Stimulated activated CD4-positive, alpha-beta T cell treated with anti-CD3 and anti-CD28 coated beads, Interleukin-1b, Interleukin-23, amount 100 ng/mL, for 24 hours (primary cell): ENCODE measurements around the gene ODAD4.

Experiments used
- DNase-seq, 4 experiments: peaks; one replicate each; pipeline ENCODE4 v3.0.0-alpha.2; 2020; ENCODE audit warnings: low read depth in 4 of 4, low spot score in 1 of 4

The ODAD4 gene

DNA sequence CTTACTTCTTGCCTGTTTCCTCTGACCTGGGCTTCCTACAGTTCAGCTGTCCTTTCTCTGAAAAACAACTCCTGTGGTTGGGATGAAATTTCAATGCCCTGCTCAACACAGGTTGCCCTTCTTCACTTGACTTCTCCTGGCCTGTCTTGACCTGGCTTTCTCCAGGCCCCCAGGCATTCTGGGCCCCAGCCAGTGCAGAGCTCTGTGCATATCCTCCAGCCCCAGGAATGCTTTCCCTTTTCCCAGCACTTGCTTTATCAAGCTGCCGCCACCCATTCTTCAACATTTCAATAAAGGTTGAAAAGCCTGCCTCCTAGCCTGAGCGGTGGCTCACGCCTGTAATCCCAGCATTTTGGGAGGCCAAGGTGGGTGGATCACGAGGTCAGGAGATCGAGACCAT, 10.8 kb downstream of the ODAD4 start:
- DNase-seq = no peak

DNA sequence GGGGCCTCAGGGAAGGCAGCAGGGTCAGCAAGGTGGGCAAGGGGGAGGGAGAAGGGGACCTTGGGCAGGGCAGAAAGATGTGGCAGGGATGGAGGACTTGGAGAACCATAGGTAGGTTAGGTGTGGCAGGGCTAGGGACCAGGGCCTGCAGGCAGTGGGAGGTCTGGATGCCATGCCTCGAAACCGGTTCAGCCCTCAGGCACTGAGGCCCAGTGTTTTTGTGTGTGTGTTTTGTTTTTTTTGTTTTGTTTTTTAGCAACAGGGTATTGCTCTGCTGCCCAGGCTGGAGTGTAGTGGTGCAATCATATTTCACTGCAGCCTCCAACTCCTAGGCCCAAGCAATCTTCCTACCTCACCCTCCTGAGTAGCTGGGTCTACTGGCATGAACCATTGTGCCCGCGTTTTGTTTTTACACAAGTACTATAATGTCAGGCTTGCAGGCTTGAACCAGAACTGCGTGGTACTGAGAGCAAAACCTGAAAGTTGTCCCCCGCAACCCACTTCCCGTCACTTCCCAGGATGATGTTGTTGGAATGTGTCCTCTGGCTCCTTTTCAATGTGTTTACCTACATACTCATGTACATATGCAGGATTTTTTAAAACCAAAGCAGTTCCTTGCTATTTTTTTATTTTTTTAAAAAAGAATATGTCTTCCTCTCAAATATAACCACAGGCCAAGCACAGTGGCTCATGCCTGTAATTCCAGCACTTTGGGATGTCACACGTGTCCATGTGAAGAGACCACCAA, 12.4 kb downstream of the ODAD4 start:
- no peak for DNase-seq

DNA sequence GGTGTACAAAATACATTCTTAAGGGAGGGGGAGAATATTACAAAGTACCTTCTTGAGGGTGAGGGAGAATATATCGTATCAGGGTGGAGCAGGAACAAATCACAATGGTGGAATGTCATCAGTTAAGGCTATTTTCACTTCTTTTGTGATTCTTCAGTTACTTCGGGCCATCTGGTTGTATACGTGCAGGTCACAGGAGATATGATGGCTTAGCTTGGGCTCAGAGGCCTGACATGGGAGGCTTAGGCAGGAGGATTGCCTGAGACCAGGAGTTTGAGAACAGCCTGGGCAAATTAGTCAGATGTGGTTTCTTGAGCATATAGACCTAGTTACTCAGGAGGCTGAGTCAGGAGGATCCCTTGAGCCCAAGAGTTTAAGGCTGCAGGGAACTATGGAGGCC, 13.1 kb downstream of the ODAD4 start:
- no peak for DNase-seq

DNA sequence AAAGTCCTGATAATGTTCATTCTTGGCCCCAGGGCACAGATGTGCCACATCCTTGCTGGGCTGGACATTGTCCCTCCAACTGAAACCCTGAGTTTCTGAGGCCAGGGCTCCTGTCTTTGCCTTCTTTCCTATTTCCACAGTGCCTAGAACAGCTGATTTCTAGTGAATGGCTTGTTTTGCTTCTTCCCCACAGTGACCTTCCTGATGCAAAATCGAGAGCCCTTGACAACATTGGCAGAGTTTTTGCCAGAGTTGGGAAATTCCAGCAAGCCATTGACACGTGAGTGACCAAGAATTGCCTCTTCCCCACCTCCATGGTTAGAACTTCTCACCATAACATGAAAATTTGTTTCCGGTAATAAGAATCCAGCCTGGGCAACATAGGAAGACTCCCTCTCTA, 14.5 kb downstream of the ODAD4 start:
- DNase-seq = no peak

DNA sequence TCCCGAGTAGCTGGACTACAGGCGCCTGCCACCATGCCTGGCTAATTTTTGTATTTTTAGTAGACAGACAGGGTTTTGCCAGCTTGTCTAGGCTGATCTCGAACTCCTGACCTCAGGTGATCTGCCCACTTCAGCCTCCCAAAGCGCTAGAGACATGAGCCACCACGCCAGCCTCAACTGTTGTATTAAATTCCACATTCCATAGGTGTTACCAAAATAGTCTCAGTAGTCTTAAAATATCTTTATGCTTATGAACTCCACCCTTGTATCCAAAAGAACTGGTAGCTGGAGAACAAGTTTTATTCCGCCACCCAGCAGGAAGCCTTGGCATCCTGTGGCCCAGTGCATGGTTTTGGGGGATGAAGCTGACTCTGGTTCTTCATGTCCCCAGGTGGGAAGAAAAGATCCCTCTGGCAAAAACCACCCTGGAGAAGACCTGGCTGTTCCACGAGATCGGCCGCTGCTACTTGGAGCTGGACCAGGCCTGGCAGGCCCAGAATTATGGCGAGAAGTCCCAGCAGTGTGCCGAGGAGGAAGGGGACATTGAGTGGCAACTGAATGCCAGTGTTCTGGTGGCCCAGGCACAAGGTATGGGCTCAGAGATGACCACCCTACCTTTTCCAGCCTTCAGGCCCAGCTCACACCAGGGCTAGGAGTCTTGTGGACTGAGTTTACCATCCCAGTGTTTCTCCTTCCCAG, 18.5 kb downstream of the ODAD4 start:
- no peak for DNase-seq

DNA sequence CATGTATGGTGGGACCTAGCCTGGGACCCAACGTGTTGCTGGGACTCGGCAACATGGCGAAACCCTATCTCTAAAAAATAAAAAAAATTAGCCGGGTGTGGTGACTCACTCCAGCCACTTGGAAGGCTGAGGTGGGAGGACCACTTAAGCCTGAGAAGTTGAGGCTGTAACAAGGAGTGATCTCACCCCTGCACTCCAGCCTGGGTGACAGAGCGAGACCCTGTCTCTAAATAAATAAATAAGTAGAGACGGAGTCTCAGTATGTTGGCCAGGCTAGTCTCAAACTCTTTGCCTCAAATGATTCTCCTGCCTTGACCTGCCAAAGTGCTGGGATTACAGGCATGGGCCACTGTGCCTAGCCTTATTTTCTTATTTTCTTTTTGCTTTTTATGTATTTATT, 26.1 kb downstream of the ODAD4 start:
- DNase-seq = no peak

DNA sequence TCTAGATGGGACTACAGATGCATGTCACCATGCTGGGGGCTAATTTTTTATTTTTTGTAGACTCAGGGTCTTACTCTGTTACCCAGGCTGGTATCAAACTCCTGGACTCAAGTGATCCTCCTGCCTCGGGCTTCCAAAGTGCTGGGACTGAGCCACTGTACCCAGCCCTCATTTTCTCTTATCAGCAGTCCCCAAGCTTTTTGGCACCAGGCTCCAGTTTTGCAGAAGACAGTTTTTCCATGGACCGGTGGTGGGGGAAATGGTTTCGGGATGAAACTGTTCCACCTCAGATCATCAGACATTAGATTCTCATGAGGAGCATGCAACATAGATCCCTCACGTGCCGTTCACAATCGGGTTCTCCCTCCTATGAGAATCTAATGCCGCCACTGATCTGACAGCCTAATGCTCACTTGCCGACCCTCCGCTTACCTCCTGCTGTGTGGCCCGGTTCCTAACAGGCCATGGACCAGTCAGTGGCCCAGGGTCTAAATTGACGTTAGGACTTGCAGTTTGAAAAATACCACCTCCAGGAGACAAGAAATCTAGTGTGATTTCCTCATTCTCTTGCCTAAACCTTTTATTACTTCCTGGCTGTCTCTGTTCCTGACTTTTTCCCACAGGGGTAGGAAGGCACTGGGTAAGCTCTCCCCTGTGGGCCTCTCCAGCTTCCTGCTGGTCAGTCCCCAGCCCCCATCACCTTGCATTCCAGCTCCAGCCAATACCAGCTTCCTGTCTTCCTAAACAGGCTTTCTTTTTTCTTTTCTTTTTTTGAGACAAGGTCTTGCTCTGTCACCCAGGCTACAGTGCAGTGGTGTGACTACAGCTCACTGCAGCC, 26.8 kb downstream of the ODAD4 start:
- DNase-seq = no peak

DNA sequence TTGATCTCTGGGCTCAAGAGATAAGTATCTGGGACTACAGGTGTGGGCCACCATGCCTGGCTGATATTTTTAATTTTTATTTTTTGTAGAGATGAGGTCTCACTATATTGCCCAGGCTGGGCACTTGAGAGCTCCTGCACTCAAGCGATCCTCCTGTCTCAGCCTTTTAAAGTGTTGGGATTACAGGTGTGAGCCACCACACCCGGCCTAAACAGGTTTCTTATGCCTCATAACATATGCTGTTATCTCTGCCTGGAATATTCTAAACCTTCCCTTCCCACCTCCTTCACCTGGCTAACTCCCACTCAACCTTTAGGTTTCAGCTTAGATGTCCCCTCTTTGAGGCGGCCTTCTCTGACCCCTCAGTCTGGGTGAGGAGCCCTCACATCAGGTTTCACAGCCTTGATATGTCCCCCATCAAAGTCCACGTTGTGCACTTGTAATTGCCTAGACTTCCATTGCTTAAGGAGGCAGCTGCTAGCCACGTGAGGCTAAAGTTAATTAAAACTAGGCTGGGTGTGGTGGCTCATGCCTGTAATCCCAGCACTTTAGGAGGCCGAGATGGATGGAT, 27.5 kb downstream of the ODAD4 start:
- no peak for DNase-seq

DNA sequence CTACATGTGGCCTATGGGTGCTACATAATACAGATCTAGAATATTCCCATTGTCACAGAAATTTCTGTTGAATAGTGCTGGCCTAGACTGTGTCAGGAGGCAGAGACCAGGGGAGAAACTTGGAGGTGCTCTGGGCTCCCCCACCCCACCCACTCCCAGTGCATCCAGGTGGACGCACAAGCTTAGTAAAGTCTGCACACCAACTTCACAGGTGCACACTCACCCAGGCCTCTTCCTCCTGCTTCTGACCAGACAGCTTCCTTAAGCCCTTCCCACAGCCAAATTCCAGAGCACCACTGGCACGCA, 28.6 kb downstream of the ODAD4 start:
- DNase-seq = no peak

DNA sequence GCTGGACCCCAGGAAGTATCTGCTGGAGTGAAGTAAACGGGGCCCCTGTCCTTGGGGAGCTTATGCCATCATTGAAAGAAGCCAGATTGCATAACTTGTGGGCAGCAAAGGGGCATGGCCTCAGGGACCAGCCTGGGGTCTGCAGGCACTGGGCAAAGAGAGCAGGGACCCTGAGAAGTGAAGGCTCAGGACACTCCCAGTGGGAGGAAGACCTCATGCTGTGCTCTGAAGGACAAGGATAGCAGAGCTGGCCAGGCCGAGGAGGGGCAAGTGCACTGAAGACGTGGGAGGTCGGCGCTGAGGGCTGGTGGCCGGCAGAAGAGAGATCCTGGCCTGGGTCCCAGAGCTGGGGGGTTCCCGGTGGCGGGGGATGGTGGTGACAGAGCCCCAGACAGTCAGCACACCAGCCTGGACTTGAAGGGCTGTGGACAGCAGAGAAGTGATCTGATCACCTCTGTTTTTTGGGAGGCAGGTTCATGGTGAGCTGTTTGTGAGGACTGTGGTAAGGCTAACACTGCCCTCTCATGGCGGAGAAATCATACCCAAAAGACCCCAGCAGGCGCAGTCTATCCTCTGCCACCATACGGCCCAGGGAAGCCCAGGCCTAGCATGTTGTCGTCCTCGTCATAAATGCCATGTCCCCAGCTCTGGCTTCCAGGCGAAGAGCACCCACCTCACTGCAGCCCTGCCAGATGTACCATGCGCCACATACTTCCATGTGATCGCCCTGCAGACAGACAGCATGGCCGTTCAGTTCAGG, 29.1 kb downstream of the ODAD4 start:
- no peak for DNase-seq

DNA sequence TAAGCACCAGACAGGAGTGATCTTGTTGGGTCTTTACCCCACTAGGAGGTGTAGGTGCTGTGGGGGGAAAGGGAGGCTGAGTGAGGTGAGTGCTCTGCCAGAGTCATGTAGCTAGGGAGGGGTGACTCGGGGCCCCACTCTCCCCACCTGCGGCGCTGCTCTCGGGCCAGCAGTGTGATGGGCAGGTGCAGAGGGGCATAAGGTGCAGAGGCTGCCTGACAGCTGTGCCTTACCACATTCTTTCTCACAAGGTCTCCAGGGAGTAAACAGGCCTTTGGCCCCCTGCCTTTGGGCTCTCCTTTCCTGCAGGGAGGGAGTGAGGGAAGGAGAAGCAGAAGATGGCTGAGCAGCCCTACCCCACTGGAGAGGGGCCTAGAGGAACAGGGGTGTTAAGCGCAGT, 31.7 kb downstream of the ODAD4 start:
- no peak for DNase-seq

DNA sequence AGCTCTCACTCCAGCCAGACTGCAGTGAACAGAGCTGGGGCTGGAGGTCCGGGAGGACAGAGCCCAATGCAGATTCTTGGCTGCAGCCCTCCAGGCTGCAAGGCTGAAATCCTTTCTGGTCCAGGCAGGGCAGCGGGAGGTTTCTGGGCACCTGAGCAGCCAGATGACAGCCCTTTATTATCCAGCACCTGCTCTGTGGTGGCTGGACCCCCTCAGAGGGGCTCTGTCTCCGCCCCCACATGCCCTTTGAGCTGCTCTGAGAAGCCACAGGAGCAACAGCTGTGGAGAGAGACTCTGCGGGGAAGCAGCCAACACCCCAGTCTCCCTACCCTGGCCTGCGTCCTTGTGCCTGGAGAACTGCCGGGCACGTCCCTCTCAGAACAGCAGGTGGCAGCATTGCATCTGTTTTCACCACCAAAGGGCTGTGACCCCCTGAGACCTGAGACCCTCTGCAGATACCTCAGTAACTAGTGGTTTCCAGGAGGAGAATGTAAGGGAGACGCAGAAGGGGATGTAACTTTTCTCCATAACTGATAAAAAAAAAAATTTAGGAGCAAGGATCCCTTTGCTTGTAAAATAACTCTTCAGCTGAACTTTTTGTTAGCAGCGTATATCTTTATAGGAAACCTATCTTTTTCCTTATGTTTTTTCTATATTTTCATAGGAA, 32.5 kb downstream of the ODAD4 start:
- DNase-seq = peak; percentile 45 to 53 (median 48)

DNA sequence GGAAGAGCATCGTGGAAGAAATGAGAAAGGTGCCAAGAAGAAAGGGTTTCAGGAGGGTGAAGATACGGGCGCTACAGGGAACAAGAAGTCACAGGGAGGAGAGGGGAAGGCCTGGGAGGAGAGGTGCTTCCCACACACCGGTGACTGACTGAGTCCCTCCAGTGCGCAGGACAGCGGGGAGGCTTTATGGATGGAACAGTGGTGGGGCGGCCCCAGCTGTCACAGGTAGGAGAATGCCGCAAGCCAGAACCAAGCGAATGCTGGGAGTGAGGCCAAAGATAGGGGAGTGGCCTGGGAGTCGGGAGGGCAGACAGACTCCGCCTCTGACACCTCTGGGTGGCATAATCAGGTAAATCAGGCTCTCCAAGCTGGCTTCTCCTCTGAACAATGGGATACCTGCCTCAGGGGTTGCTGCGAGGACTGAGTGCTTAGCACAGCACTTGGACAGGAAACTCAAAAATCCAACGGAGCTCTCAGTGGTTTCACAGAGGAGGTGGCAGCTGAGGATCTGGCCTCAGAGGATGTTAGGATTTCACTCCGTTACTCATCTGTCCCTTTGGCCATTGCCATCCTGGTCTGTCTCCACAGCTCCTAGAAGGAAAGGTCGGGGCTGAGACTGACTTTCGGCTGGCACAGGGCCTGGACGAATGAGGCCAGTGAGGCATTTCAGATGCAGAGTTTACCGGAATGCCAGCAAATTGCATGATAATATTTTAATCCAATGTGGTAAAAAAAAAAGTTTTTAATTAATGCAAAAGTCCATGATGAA, 35.5 kb downstream of the ODAD4 start:
- peak in 3 of 4 experiments; percentile 44 to 78 (median 56) for DNase-seq

DNA sequence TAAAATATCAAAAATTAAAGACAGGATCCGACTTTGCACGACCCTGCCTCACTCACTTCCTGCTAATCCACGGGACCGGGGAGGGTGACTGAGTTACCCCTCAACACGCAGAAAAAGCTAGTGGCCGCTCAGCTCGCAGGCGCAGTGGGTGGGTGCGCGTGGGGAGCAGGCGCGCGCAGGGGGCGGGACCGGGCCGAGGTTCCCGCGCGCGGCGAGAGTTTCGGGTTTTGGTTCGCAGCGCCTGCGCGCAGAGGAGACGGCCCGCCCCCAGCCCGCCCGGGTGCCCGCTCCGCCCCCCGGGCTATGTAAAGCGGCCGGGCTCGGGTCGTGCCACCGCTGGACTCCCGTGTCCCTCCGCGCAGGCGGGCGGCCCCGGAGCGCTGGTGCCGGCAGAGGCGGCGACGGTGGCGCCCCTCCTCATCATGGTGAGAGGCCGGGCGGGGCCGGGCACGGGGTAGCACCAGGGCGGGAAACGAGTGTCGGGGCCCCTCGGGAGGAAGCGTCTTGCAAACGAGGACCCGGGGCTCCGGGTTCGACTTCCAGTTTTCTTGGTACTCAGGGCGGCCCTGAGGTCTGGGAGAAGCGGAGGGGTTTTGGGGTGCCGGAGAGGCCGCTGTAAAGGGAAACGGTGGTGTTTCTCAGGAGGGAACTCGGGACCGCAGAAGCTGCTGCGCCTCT, 36.2 kb downstream of the ODAD4 start, which contains the start of gene CNP:
CNP (plus strand) TSS at position 333 of the 678 bp plus-strand sequence; CDS start at position 423, 90 bp downstream.
- peak; percentile 77 to 88 (median 86) for DNase-seq

DNA sequence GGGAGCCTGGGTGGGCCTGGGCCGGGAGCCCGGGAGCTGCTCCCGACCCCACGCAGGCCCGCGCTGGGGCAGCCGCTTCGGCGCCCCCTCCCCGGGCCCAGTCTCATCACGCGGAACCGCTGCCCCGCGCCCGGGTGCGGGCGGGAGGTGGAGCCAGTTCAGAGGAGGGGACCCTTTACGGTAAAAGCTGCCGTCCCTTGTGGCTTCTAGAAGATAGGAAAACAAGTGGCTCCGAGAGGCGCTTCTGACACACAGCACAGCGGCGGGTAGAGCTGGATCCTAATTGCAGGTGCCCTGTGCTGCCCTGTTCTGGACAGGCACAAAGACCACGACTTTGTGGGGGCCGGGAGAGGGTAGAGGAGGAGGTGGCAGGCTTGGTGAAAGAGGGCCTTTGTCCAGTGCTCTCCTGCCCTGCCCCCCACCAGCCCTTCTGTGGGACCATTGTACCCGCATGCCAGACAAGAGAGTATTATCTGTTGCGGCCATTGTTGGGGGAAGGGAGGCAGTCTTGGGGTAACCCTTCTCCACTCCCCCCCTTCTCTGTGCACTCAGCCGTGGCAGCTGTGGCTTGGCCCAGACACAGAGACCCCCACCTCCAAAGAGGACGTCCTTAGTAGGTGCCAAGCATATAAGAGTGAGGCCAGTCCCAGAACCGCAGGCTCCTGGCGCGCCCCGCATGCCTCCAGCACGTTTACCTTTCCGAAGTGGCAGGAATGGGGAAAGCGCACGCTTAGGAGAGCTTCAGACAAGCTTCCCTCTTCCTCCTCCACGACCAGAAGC, 36.9 kb downstream of the ODAD4 start:
- peak in 2 of 4 experiments; percentile 8 to 21 for DNase-seq

DNA sequence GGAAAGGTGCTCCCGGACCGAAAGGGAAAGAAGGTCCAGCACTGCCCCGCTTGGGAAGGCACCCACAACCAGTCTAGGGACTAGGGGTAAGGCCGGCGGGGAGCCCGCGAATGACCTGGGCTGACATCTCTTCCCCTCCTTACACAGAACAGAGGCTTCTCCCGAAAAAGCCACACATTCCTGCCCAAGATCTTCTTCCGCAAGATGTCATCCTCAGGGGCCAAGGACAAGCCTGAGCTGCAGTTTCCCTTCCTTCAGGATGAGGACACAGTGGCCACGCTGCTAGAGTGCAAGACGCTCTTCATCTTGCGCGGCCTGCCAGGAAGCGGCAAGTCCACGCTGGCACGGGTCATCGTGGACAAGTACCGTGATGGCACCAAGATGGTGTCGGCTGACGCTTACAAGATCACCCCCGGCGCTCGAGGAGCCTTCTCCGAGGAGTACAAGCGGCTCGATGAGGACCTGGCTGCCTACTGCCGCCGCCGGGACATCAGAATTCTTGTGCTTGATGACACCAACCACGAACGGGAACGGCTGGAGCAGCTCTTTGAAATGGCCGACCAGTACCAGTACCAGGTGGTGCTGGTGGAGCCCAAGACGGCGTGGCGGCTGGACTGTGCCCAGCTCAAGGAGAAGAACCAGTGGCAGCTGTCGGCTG, 37.6 kb downstream of the ODAD4 start:
- no peak for DNase-seq

DNA sequence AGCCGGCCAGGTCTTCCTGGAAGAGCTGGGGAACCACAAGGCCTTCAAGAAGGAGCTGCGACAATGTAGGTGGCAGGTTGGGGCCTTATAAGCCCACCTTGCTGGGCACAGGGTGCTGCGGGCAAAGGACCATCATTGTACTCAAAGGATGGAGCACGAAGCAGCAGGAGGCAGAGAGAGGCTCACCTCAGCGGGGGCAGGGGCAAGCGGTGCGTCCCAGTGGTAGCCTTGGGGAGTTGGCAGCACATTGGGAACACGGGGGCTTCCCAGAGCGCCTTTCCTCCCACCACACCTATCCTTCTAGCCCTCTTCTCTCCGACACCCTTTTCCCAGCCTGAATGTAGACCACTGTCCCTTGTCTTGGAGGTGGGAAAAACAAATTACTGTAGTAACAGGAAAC, 38.3 kb downstream of the ODAD4 start:
- no peak for DNase-seq

DNA sequence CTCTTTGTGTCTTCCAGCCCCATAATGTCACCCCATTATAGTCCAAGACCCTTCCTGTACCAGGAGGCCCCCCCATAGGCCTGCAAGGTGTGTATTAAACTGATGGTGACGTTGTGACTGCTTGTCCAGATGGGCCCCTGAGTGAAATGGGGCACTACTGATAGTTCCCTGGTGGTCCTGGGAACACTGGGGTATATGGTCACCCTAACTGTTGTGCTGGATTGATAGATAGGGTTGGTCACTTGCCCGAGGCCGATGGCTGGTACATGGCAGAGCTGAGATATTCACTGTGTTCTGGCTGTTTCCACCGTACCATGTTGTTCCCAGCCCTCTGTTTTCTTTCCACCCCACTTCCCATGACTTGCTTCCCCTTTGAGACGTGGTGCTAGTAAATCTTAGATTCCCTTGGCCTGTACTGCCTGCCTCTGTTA, 40.5 kb downstream of the ODAD4 start:
- DNase-seq = no peak
